Thyroid gland (tissue), 4 donors: Measurements from ENCODE around the gene CELSR3.

Experiments used
- CTCF ChIP-seq, 6 experiments: fragments of 200-600 bp in 3 of 6; fragments of 450-650 bp in 3 of 6; sonication (generic) in 3 of 6; IDR thresholded peaks; one replicate each; pipeline ENCODE4 v1.5.1; 2016 to 2019; ENCODE audit warnings: antibody characterized with exemption in 6 of 6, mild to moderate bottlenecking in 2 of 6, inconsistent platforms in 1 of 6, moderate library complexity in 1 of 6
- POLR2A ChIP-seq, 2 donors: fragments of 450-650 bp; IDR thresholded peaks; one replicate each; pipeline ENCODE4 v1.6.1; 2017; ENCODE audit warnings: antibody characterized with exemption in 2 of 2, mild to moderate bottlenecking in 2 of 2, moderate library complexity in 1 of 2

- TF ChIP-seq CTCF (IDR thresholded peaks at IDR 0.05) (no peak), POLR2A (IDR thresholded peaks at IDR 0.05) (no peak)
Measured at GRCh38 chr3:48633256-48633655, 29.4 kb downstream of the CELSR3 start.
